HEK293 (cell line): Measurements from ENCODE around the gene C22orf15.

ENCODE experiments used
- ATF2 ChIP-seq: fragments of 450-650 bp; formaldehyde crosslinking; IDR thresholded peaks from 2 replicates; pipeline ENCODE4 v1.5.1; 2016; ENCODE audit warnings: missing biosample characterization, missing genetic modification characterization, low read depth
- CTCF ChIP-seq: fragments of 450-650 bp; formaldehyde crosslinking; IDR thresholded peaks from 2 replicates; pipeline ENCODE4 v1.5.1; 2016; ENCODE audit warnings: missing biosample characterization, missing genetic modification characterization
- KLF7 ChIP-seq: fragments of 450-650 bp; formaldehyde crosslinking; IDR thresholded peaks from 2 replicates; pipeline ENCODE4 v1.5.1; 2016; ENCODE audit warnings: missing biosample characterization, missing genetic modification characterization, borderline replicate concordance
- PATZ1 ChIP-seq: fragments of 450-650 bp; formaldehyde crosslinking; IDR thresholded peaks from 2 replicates; pipeline ENCODE4 v1.5.1; 2016; ENCODE audit warnings: missing biosample characterization, missing genetic modification characterization
- SP3 ChIP-seq: fragments of 450-650 bp; formaldehyde crosslinking; IDR thresholded peaks from 2 replicates; pipeline ENCODE4 v1.5.1; 2016; ENCODE audit warnings: missing biosample characterization, missing genetic modification characterization
- ZFP3 ChIP-seq: fragments of 450-650 bp; formaldehyde crosslinking; IDR thresholded peaks from 2 replicates; pipeline ENCODE4 v1.5.1; 2016; ENCODE audit warnings: low read depth, missing biosample characterization, missing genetic modification characterization
- ZNF561 ChIP-seq: fragments of 450-650 bp; IDR thresholded peaks from 2 replicates; pipeline ENCODE4 v1.5.1; 2018; ENCODE audit warnings: missing biosample characterization, missing genetic modification characterization, borderline replicate concordance
- ZNF571 ChIP-seq: fragments of 450-650 bp; formaldehyde crosslinking; IDR thresholded peaks from 2 replicates; pipeline ENCODE4 v1.5.0; 2017; ENCODE audit warnings: missing biosample characterization, missing genetic modification characterization
- ZNF747 ChIP-seq: fragments of 450-650 bp; formaldehyde crosslinking; IDR thresholded peaks from 2 replicates; pipeline ENCODE4 v1.5.1; 2016; ENCODE audit warnings: missing biosample characterization, missing genetic modification characterization

GRCh38 chr22:23718371-23719165 is 44.2 kb upstream of the C22orf15 start:
- TF ChIP-seq SP3 (tag by site-specific recombination) (no peak), KLF7 (tag by site-specific recombination) (no peak), ZFP3 (no peak), ZNF561 (tag by site-specific recombination) (no peak), ZNF747 (tag by site-specific recombination) (no peak), ATF2 (tag by site-specific recombination) (no peak), PATZ1 (tag by site-specific recombination) (no peak), CTCF (tag by site-specific recombination) (no peak), ZNF571 (tag by site-specific recombination) (no peak)
